GM12875 (cell line): ENCODE results near the gene FRMD4A.
A peak's percentile ranks its signal among the peaks of the same experiment; 100 is the strongest.
"Not testable (repeated sequence)": the region's sequence is repeated elsewhere in the genome, so short reads cannot be mapped to it uniquely, and the experiment has no call there.

ENCODE experiments used
- H3K4me3 ChIP-seq: one replicate; pipeline ENCODE4 v1.5.1; 2011; ENCODE audit warnings: low read depth, low read length, control low read depth
- CTCF ChIP-seq: IDR thresholded peaks from 2 replicates; pipeline ENCODE4 v1.5.1; 2011; ENCODE audit warnings: low read depth, mild to moderate bottlenecking, control low read depth, inconsistent platforms, low read length, moderate library complexity, borderline replicate concordance; ENCODE audit not compliant: insufficient read depth

FRMD4A gene

GRCh38 chr10:14047431-14047830, 283.3 kb downstream of the FRMD4A start:
- H3K4me3 ChIP-seq, result no peak overlapping the region
- no peak for TF ChIP-seq CTCF

- not testable (repeated sequence) for H3K4me3 ChIP-seq
Measured at GRCh38 chr10:14042051-14042450, 288.7 kb downstream of the FRMD4A start.

DNA sequence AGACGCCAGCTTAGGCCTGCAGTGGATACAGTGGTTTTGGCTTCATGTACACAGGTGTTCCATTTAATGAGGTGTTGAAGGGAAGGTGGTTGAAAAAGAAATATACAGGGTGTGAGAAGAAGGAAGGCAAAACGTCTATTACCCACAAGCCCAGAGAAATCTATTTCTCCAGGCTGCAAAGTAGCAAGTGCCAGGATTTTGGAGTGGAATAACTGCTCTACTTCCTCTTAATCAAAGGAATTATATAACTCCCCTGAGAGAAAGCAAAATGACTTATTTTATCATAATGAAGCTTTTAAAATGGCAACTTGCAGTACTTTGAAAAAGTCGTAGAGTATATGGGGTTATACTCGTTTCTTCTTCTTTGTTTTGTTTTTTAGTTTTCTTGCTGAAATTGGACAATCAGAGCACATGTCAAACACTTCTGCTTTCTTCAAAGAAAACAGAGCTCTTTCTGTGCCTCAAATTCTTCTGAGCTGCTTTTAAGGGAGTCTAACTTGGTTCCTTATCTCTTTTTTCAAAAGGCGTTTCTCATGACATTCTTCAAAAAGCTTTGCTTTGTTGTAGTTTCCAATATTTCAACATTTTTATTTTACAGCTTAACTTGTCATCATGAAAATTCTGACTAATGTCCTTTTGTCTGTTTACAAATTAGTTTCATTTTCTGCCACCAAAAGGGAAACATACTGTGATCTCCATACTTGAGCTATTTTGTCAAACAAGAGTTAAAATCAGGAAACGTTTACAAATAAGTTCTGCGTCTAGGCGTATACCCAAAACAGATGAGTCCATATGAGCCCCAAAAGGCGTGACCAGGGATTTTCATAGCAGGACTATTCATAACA, 289.7 kb downstream of the FRMD4A start:
- H3K4me3 ChIP-seq, result no peak overlapping the region
- TF ChIP-seq CTCF, result no peak

GRCh38 chr10:14039968-14040668, 290.6 kb downstream of the FRMD4A start:
- no peak overlapping the region for H3K4me3 ChIP-seq
- TF ChIP-seq CTCF, result no peak

- no peak overlapping the region for H3K4me3 ChIP-seq
- TF ChIP-seq CTCF, result no peak
Measured at GRCh38 chr10:14036233-14036632, 294.5 kb downstream of the FRMD4A start.

DNA sequence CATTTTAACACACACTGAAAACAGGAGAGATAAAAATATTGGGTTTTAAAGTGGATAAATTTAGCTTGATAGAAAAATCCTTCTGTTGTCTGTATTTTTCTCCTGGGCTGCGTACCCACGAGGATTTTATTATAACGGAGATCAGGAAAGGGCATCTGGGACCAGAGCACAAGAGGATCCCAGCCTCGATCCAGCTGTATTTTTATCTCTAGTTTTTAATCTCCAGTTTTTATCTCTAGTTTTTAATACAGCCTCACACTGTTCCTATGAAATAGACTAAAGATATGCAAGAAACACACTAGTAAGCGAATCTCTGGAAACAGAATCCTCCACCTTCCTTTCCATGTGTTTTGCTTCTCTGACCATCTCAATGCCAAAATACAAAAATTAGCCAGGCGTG, 295.2 kb downstream of the FRMD4A start:
- H3K4me3 ChIP-seq, result no peak overlapping the region
- no peak for TF ChIP-seq CTCF

GRCh38 chr10:14032406-14032998, 298.2 kb downstream of the FRMD4A start:
- peak; percentile 93 for TF ChIP-seq CTCF
- H3K4me3 ChIP-seq, result no peak overlapping the region
